Osteoblast (primary cell): Measurements from ENCODE around the gene RNF2. TPM values are rescaled to one million over a fixed set of nuclear protein-coding genes. Genes with fewer than 3 reads are reported as not detected.

Source experiments
- DNase-seq: peaks from one replicate; pipeline ENCODE4 v3.0.0; 2011; ENCODE audit warnings: low spot score, mixed read lengths; ENCODE audit not compliant: insufficient read length; ENCODE audit errors: missing footprints
- H2AFZ ChIP-seq: 2 replicates; pipeline ENCODE4 v1.6.0; 2011; ENCODE audit warnings: mild to moderate bottlenecking, low read length
- H3K27ac ChIP-seq: 2 replicates; pipeline ENCODE4 v1.5.1; 2011; ENCODE audit warnings: mild to moderate bottlenecking, low read depth, low read length, moderate library complexity
- H3K27me3 ChIP-seq: 2 replicates; pipeline ENCODE4 v1.6.0; 2012; ENCODE audit warnings: mild to moderate bottlenecking, control low read depth, inconsistent platforms, low read length, moderate library complexity; ENCODE audit not compliant: insufficient read depth
- H3K36me3 ChIP-seq: 2 replicates; pipeline ENCODE4 v1.5.1; 2011; ENCODE audit warnings: mild to moderate bottlenecking, low read length, control low read depth, moderate library complexity; ENCODE audit not compliant: insufficient read depth
- H3K4me1 ChIP-seq: 2 replicates; pipeline ENCODE4 v1.5.1; 2011; ENCODE audit warnings: mild to moderate bottlenecking, low read length, control low read depth, moderate library complexity; ENCODE audit not compliant: insufficient read depth
- H3K4me2 ChIP-seq: 2 replicates; pipeline ENCODE4 v1.6.0; 2011; ENCODE audit warnings: mild to moderate bottlenecking, low read length; ENCODE audit not compliant: insufficient read depth
- H3K4me3 ChIP-seq: fragments of 200-600 bp; sonication (generic); 3 replicates; pipeline ENCODE4 v1.5.1; 2012; ENCODE audit warnings: mild to moderate bottlenecking, low read length, inconsistent platforms; ENCODE audit not compliant: insufficient read depth
- H3K79me2 ChIP-seq: 2 replicates; pipeline ENCODE4 v1.6.0; 2012; ENCODE audit warnings: mild to moderate bottlenecking, low read length, control low read depth, inconsistent platforms; ENCODE audit not compliant: insufficient read depth
- H3K9me3 ChIP-seq: 2 replicates; pipeline ENCODE4 v1.5.1; 2011; ENCODE audit warnings: low read depth, low read length, control low read depth
- H4K20me1 ChIP-seq: 2 replicates; pipeline ENCODE4 v1.6.0; 2012; ENCODE audit warnings: mild to moderate bottlenecking, low read length, control low read depth; ENCODE audit not compliant: insufficient read depth
- total RNA-seq: library from RNA; depleted of rRNA; stranded (reverse); fragments of >200 nt; gene quantifications from 2 replicates; pipeline ENCODE4 v1.2.3, GENCODE V29; 2012
- TF ChIP-seq, protein P1 (sequence below): IDR thresholded peaks from 2 replicates; pipeline ENCODE4 v1.5.1; 2011; ENCODE audit warnings: mild to moderate bottlenecking, low read depth, low read length, moderate library complexity; ENCODE audit errors: extremely low read depth

The RNF2 gene
- total RNA-seq, 1 donor: 20.3 TPM

DNA sequence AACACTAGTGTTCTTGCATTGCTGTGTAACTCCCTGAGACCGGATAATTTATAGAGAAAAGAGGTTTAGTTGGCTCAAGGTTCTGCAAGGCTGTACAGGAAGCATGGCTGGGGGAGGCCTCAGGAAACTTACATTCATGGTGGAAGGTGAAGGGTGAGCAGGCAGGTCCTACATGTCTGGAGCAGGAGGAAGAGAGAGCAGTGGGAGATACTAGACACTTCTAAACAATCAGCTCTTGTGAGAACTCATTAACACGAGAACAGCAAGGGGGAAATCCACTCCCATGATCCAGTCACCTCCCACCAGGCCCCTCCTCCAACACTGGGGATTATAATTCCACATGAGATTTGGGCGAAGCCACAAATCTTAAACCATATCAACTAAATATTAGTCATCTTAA, 30.1 kb downstream of the RNF2 start:
- no peaks in the 10 kb centered on the region for H3K27me3 ChIP-seq
- H3K4me2 ChIP-seq: no peak overlapping the region
- H4K20me1 ChIP-seq: peaks cover 15% of the 10 kb centered on the region
- no peak overlapping the region for H3K4me3 ChIP-seq
- no peak for DNase-seq
- H2AFZ ChIP-seq: no peak overlapping the region
- H3K9me3 ChIP-seq: no peaks in the 10 kb centered on the region
- H3K27ac ChIP-seq: no peak overlapping the region
- peaks cover 61% of the 10 kb centered on the region for H3K79me2 ChIP-seq
- H3K4me1 ChIP-seq: peaks cover 10% of the 10 kb centered on the region
- TF ChIP-seq, protein P1, sequence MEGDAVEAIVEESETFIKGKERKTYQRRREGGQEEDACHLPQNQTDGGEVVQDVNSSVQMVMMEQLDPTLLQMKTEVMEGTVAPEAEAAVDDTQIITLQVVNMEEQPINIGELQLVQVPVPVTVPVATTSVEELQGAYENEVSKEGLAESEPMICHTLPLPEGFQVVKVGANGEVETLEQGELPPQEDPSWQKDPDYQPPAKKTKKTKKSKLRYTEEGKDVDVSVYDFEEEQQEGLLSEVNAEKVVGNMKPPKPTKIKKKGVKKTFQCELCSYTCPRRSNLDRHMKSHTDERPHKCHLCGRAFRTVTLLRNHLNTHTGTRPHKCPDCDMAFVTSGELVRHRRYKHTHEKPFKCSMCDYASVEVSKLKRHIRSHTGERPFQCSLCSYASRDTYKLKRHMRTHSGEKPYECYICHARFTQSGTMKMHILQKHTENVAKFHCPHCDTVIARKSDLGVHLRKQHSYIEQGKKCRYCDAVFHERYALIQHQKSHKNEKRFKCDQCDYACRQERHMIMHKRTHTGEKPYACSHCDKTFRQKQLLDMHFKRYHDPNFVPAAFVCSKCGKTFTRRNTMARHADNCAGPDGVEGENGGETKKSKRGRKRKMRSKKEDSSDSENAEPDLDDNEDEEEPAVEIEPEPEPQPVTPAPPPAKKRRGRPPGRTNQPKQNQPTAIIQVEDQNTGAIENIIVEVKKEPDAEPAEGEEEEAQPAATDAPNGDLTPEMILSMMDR: no peak
- H3K36me3 ChIP-seq: no peaks in the 10 kb centered on the region

DNA sequence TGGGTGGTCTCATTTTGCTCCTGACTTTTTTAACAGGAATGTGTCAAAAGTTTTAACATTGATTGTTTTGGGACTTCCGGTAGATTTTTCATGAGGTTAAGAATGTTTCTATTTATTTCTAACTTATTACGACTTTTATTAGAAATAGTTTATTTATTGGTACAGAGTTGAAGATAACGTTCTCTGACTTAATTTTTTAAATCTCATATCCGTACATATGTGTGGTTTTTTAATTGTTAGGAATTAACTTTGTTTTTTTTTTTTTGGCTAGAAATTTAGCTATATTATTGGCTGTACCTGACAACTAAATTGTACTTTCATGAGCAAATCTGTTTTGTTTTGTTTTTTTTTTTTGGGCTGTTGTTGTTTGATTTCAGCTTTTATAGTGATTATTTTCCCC, 32.0 kb downstream of the RNF2 start:
- Histone ChIP-seq H3K36me3 (no peaks in the 10 kb centered on the region), H3K4me1 (peaks cover 10% of the 10 kb centered on the region), H3K9me3 (no peaks in the 10 kb centered on the region), H2AFZ (no peak overlapping the region), H3K27me3 (no peaks in the 10 kb centered on the region), H3K79me2 (peaks cover 59% of the 10 kb centered on the region), H3K27ac (no peak overlapping the region), H4K20me1 (peaks cover 10% of the 10 kb centered on the region), H3K4me3 (no peak overlapping the region), H3K4me2 (no peak overlapping the region)
- TF ChIP-seq, protein P1: no peak
- no peak for DNase-seq

DNA sequence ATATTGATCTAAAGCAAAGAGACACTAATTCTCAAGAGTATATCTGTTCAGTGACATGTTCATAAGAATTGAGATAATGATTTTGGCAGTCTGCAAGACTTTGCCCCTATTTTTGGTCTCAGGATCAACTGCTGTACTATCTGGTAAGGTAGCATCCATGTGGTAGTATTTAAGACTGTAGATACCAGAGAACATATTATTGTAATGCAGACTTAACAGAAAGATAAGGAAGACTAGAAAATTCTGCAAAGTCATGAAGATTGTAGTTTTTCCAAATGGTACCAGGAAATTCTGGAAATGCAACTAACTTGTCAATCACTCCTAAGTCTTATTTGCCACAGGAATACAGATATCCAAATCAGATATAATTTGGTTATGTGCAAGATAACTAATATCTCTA, 35.1 kb downstream of the RNF2 start:
- peaks cover 60% of the 10 kb centered on the region for H3K79me2 ChIP-seq
- no peaks in the 10 kb centered on the region for H3K9me3 ChIP-seq
- TF ChIP-seq, protein P1: no peak
- H3K36me3 ChIP-seq: no peaks in the 10 kb centered on the region
- peaks cover 6% of the 10 kb centered on the region for H4K20me1 ChIP-seq
- no peak overlapping the region for H3K4me3 ChIP-seq
- no peak for DNase-seq
- H2AFZ ChIP-seq: no peak overlapping the region
- H3K4me1 ChIP-seq: no peaks in the 10 kb centered on the region
- H3K27ac ChIP-seq: no peak overlapping the region
- no peak overlapping the region for H3K4me2 ChIP-seq
- no peaks in the 10 kb centered on the region for H3K27me3 ChIP-seq

DNA sequence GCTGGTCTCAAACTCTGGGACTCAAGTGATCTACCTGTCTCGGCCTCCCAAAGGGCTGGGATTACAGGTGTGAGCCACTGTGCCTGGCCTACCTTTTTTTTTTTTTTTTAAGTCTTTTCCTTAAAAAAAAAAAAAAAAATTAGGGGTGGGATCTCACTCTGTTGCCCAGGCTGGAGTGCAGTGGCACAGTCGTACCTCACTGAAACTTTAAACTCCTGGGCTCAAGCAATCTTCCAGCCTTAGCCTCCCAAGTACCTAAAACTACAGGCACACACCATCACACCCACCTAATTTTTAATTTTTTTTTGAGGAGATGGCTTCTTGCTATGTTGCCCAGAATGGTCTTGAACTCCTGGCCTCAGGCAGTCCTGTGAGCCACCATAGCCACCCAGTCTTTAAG, 38.5 kb downstream of the RNF2 start:
- no peak for DNase-seq
- no peak overlapping the region for H3K4me2 ChIP-seq
- H3K79me2 ChIP-seq: peaks cover 54% of the 10 kb centered on the region
- H3K4me3 ChIP-seq: no peak overlapping the region
- no peak overlapping the region for H3K27ac ChIP-seq
- TF ChIP-seq, protein P1: no peak
- H3K27me3 ChIP-seq: no peaks in the 10 kb centered on the region
- H4K20me1 ChIP-seq: peaks cover 10% of the 10 kb centered on the region
- H3K9me3 ChIP-seq: no peaks in the 10 kb centered on the region
- H2AFZ ChIP-seq: no peak overlapping the region
- peaks cover 4% of the 10 kb centered on the region for H3K36me3 ChIP-seq
- H3K4me1 ChIP-seq: no peaks in the 10 kb centered on the region
